ENCODE measurements around the gene POLR2E. TPM values are rescaled to one million over a fixed set of nuclear protein-coding genes. Genes with fewer than 3 reads are reported as not detected.

Gene POLR2E
- total RNA-seq, 6 donors from 2014 or later: 50.0 to 176 (median 103) TPM

DNA sequence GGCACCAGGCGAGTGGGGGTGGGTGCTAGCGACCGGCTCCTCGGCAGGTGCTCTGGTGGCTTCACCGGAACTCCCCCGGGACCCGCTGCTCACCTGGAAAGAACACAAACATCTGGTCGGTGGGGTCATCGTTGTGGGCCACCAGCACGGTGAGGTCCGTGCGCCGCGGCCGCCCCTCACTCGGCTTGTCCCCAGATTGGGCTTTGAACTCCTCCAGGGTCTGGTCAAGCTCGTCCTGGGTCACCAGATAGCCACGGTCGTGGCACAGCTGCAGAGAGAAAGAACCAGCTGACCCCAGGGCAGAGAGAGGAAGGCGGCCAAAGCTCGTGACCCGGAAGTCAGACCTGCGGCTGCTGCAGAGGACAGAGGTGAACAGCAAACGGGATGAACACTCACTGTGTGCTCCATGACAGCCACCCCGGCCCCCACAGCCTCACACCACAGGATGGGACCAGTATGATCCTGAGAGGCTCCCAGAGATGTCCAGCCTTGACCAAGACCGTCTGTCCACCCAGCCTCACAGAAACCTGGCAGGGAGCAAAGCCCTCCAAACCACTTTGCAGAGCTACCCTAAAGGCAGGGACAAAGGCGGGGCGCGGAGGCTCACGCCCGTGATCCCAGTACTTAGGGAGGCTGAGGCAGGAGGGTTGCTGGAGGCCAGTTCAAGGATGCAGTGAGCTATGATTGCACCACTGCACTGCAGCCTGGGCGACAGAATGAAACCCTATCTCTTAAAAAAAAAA is 1.2 kb downstream of the POLR2E start:
- ATAC-seq (ENCODE audit: low FRiP score in 2 of 2): no peak
- peaks cover 14 to 48% (median 31%) of the 10 kb centered on the region in 4 donors for H3K36me3 ChIP-seq
- peaks cover 35 to 47% (median 43%) of the 10 kb centered on the region in 4 donors for H3K4me1 ChIP-seq
- peak overlapping the region in 2 of 4 donors; percentile 83 to 91 for H3K27ac ChIP-seq
- DNase-seq: peak in 1 of 2 donors; percentile 81
- no peaks in the 10 kb centered on the region for H3K27me3 ChIP-seq
- no peaks in the 10 kb centered on the region for H3K9me3 ChIP-seq
- 49 to 71% methylated on average over 18 to 31 of the region's 32 CpGs for WGBS, 2 donors
- peak overlapping the region; percentile 75 to 100 (median 87) for H3K4me3 ChIP-seq
- TF ChIP-seq POLR2AphosphoS5 (IDR thresholded peaks at IDR 0.05): no peak
- TF ChIP-seq EP300 (IDR thresholded peaks at IDR 0.05): no peak
- no peak for TF ChIP-seq CTCF (IDR thresholded peaks at IDR 0.05)
- TF ChIP-seq POLR2A (IDR thresholded peaks at IDR 0.05): no peak

DNA sequence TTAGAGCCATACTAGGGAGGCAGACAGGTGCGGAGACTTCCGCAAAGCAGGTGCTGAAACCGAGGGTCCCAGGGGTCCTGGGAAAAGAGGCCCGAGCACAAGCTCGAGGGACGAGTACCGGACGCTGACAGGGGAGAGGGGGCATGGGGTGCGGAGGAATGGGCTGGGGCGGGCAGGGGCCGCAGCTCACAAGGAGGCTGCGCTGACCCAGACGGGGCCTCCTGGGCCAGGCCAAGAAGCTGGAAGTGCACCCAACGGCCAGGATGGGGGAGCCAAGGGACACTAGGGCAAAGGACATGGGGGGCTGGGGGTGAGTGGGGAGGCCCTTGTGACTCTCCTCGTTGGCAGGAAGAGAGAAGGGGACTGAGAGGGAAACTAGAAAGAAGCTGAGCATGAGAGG is 1.8 kb downstream of the POLR2E start:
- Histone ChIP-seq H3K27ac (peak overlapping the region in 1 of 4 donors; percentile 17), H3K9me3 (no peaks in the 10 kb centered on the region), H3K27me3 (no peaks in the 10 kb centered on the region), H3K4me1 (peaks cover 36 to 47% (median 43%) of the 10 kb centered on the region in 4 donors), H3K4me3 (peak overlapping the region in 1 of 4 donors; percentile 80), H3K36me3 (peaks cover 14 to 54% (median 36%) of the 10 kb centered on the region in 4 donors)
- 89 to 91% methylated on average over 15 of the region's 15 CpGs for WGBS, 2 donors
- no peak for ATAC-seq (ENCODE audit: low FRiP score in 2 of 2)
- TF ChIP-seq CTCF (IDR thresholded peaks at IDR 0.05): no peak
- no peak for TF ChIP-seq POLR2A (IDR thresholded peaks at IDR 0.05)
- peak in 1 of 2 donors; percentile 56 for DNase-seq

DNA sequence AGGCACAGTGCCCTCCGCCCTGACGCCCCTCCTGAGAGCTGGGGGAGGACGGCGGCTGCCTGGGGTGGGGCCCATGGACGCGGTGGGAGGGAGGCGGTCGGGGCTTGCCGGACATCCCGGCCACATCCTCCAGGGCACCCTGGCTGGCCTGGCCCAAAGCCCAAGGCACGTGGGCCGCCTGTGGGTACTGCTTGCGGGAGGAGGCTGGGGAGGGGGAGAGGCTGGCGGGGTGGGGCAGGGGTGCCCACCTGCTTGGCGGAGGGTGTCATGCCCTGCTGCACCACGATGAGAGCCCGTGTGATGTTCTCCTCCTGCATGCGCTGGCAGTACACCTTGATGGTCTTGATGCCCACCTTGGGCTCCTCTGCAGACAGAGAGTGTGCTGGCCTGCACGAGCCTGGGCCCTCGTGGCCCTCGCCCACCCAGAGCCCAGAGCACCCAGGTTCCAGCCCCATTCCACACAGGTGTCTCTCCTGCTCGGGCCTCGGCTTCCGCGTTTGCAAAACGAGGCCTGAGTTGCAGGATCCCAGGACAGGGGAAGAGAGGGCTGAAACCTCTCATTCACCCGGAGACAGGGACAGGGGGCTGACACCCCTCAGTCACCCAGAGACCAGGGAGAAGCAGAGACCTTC is 3.5 kb downstream of the POLR2E start:
- TF ChIP-seq EP300 (IDR thresholded peaks at IDR 0.05): no peak
- no peak for TF ChIP-seq CTCF (IDR thresholded peaks at IDR 0.05)
- TF ChIP-seq POLR2A (IDR thresholded peaks at IDR 0.05): no peak
- TF ChIP-seq POLR2AphosphoS5 (IDR thresholded peaks at IDR 0.05): no peak
- WGBS, 2 donors: 88% methylated on average over 10 to 27 of the region's 27 CpGs
- no peaks in the 10 kb centered on the region for H3K27me3 ChIP-seq
- DNase-seq (peak in 1 of 2 donors; percentile 79), ATAC-seq (ENCODE audit: low FRiP score in 2 of 2) (no peak)
- no peaks in the 10 kb centered on the region for H3K9me3 ChIP-seq
- peaks cover 15 to 69% (median 47%) of the 10 kb centered on the region in 4 donors for H3K36me3 ChIP-seq
- peak overlapping the region in 1 of 4 donors; percentile 7 for H3K27ac ChIP-seq
- no peak overlapping the region for H3K4me3 ChIP-seq
- peaks cover 32 to 45% (median 35%) of the 10 kb centered on the region in 4 donors for H3K4me1 ChIP-seq

- H3K9me3 ChIP-seq: no peaks in the 10 kb centered on the region
- H3K27ac ChIP-seq: peak overlapping the region in 1 of 4 donors; percentile 7
- TF ChIP-seq POLR2AphosphoS5 (IDR thresholded peaks at IDR 0.05) (no peak), CTCF (IDR thresholded peaks at IDR 0.05) (no peak), EP300 (IDR thresholded peaks at IDR 0.05) (no peak), POLR2A (IDR thresholded peaks at IDR 0.05) (no peak)
- peaks cover 17 to 76% (median 54%) of the 10 kb centered on the region in 4 donors for H3K36me3 ChIP-seq
- DNase-seq (peak in 1 of 2 donors; percentile 81), ATAC-seq (ENCODE audit: low FRiP score in 2 of 2) (no peak)
- WGBS, 2 donors: 93 to 94% methylated on average over 24 to 38 of the region's 38 CpGs
- no peak overlapping the region for H3K4me3 ChIP-seq
- H3K4me1 ChIP-seq: peaks cover 31 to 42% (median 34%) of the 10 kb centered on the region in 4 donors
- no peaks in the 10 kb centered on the region for H3K27me3 ChIP-seq
Observed at GRCh38 chr19:1090731-1091543, 4.2 kb downstream of the POLR2E start.

Data from upper lobe of left lung (tissue), 6 donors.